ENCODE results near the gene PLXDC2.

The PLXDC2 gene

GRCh38 chr10:19974138-19974537 is 157.9 kb downstream of the PLXDC2 start:
- H3K9me3 ChIP-seq (ENCODE audit: control insufficient read depth, insufficient read depth, low read depth, low read length), result no peaks in the 10 kb centered on the region
- ChIA-PET CTCF (interaction anchor here (0.6 kb wide), 1 partner anchor 491 kb away, joined by 3 read pairs; no protein-coding TSS in a partner anchor), POLR2A (no interaction called here)
- TF ChIP-seq, protein P1, sequence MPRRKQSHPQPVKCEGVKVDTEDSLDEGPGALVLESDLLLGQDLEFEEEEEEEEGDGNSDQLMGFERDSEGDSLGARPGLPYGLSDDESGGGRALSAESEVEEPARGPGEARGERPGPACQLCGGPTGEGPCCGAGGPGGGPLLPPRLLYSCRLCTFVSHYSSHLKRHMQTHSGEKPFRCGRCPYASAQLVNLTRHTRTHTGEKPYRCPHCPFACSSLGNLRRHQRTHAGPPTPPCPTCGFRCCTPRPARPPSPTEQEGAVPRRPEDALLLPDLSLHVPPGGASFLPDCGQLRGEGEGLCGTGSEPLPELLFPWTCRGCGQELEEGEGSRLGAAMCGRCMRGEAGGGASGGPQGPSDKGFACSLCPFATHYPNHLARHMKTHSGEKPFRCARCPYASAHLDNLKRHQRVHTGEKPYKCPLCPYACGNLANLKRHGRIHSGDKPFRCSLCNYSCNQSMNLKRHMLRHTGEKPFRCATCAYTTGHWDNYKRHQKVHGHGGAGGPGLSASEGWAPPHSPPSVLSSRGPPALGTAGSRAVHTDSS (tag by site-specific recombination; IDR thresholded peaks at IDR 0.05), result no peak
- TF ChIP-seq ZNF138 (tag by site-specific recombination; IDR thresholded peaks at IDR 0.05; ENCODE audit: borderline replicate concordance) (no peak), KLF8 (tag by site-specific recombination; IDR thresholded peaks at IDR 0.05) (no peak), ZNF670 (tag by site-specific recombination; IDR thresholded peaks at IDR 0.05; ENCODE audit: low read depth) (no peak), ZNF837 (tag by site-specific recombination; IDR thresholded peaks at IDR 0.05) (no peak)
- H3K27ac ChIP-seq (ENCODE audit: extremely low read depth, low read depth, low read length), result no peak overlapping the region
- H3K4me3 ChIP-seq (ENCODE audit: low read depth, low read length), result no peak overlapping the region
- no peaks in the 10 kb centered on the region for H3K36me3 ChIP-seq (ENCODE audit: control insufficient read depth in 2 of 2, insufficient read depth in 1 of 2, low read length in 2 of 2)
- H3K4me1 ChIP-seq (ENCODE audit: control insufficient read depth, insufficient read depth, low read length), result no peaks in the 10 kb centered on the region

- Histone ChIP-seq H3K9me3 (ENCODE audit: control insufficient read depth, insufficient read depth, low read depth, low read length) (no peaks in the 10 kb centered on the region), H3K36me3 (ENCODE audit: control insufficient read depth in 2 of 2, insufficient read depth in 1 of 2, low read length in 2 of 2) (no peaks in the 10 kb centered on the region), H3K4me1 (ENCODE audit: control insufficient read depth, insufficient read depth, low read length) (no peaks in the 10 kb centered on the region), H3K4me3 (ENCODE audit: low read depth, low read length) (no peak overlapping the region), H3K27ac (ENCODE audit: extremely low read depth, low read depth, low read length) (no peak overlapping the region)
- ChIA-PET POLR2A (no interaction called here), CTCF (no interaction called here)
- TF ChIP-seq ZNF16 (tag by site-specific recombination; IDR thresholded peaks at IDR 0.05; ENCODE audit: low read depth), result no peak
- TF ChIP-seq ZNF416 (tag by site-specific recombination; IDR thresholded peaks at IDR 0.05), result no peak
- TF ChIP-seq ZNF664 (tag by site-specific recombination; IDR thresholded peaks at IDR 0.05), result no peak
- TF ChIP-seq ZNF707 (tag by site-specific recombination; IDR thresholded peaks at IDR 0.05), result no peak
- TF ChIP-seq ZNF214 (tag by site-specific recombination; IDR thresholded peaks at IDR 0.05; ENCODE audit: borderline replicate concordance), result no peak
- TF ChIP-seq, protein P2, sequence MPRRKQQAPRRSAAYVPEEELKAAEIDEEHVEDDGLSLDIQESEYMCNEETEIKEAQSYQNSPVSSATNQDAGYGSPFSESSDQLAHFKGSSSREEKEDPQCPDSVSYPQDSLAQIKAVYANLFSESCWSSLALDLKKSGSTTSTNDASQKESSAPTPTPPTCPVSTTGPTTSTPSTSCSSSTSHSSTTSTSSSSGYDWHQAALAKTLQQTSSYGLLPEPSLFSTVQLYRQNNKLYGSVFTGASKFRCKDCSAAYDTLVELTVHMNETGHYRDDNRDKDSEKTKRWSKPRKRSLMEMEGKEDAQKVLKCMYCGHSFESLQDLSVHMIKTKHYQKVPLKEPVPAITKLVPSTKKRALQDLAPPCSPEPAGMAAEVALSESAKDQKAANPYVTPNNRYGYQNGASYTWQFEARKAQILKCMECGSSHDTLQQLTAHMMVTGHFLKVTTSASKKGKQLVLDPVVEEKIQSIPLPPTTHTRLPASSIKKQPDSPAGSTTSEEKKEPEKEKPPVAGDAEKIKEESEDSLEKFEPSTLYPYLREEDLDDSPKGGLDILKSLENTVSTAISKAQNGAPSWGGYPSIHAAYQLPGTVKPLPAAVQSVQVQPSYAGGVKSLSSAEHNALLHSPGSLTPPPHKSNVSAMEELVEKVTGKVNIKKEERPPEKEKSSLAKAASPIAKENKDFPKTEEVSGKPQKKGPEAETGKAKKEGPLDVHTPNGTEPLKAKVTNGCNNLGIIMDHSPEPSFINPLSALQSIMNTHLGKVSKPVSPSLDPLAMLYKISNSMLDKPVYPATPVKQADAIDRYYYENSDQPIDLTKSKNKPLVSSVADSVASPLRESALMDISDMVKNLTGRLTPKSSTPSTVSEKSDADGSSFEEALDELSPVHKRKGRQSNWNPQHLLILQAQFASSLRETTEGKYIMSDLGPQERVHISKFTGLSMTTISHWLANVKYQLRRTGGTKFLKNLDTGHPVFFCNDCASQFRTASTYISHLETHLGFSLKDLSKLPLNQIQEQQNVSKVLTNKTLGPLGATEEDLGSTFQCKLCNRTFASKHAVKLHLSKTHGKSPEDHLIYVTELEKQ (tag by site-specific recombination; IDR thresholded peaks at IDR 0.05; ENCODE audit: borderline replicate concordance), result no peak
- no peak for TF ChIP-seq ZNF658 (tag by site-specific recombination; IDR thresholded peaks at IDR 0.05)
- no peak for TF ChIP-seq ZNF76 (tag by site-specific recombination; IDR thresholded peaks at IDR 0.05; ENCODE audit: borderline replicate concordance, low read depth)
- no peak for TF ChIP-seq ZNF366 (tag by site-specific recombination; conservative IDR thresholded peaks at IDR 0.05)
- TF ChIP-seq ZNF239 (tag by site-specific recombination; IDR thresholded peaks at IDR 0.05), result no peak
- TF ChIP-seq ZSCAN16 (tag by site-specific recombination; IDR thresholded peaks at IDR 0.05), result no peak
- TF ChIP-seq ZNF18 (tag by site-specific recombination; IDR thresholded peaks at IDR 0.05), result no peak
- TF ChIP-seq ZNF112 (tag by site-specific recombination; IDR thresholded peaks at IDR 0.05), result no peak
- TF ChIP-seq CTCF (tag by site-specific recombination; IDR thresholded peaks at IDR 0.05), result no peak
These were observed 158.3 kb downstream of the PLXDC2 start for GRCh38 chr10:19974554-19974953.
